ENCODE results near the gene FRMPD3. TPM values are rescaled to one million over a fixed set of nuclear protein-coding genes. Genes with fewer than 3 reads are reported as not detected.

FRMPD3 gene
- total RNA-seq, 1 donor from 2014 or later = 0.74 TPM

DNA sequence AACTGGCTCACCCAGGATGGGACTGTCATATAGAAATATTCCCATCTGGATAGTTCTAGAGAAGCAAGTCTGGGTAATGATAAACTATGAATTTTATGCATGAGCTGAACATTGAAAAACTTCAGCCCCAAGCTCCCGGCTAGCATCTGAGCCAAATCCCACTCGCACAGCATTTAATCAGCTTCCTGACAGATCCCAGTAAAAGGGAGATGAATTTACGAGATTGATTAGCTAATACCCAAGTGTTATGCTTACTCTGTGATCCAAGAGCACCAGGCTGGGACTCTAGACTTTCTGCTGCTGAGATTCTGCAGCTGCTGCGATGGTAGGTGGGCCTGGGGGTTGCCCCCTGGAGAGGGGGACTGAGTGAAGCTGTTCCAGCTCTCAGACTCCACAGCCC lies 28.0 kb downstream of the FRMPD3 start:
- no peak for DNase-seq (ENCODE audit: extremely low spot score in 2 of 2)

GRCh38 chrX:107480272-107480671 lies 30.8 kb downstream of the FRMPD3 start:
- no peaks in the 10 kb centered on the region for H3K27me3 ChIP-seq
- no peak for DNase-seq (ENCODE audit: extremely low spot score in 2 of 2)
- H3K4me1 ChIP-seq = no peaks in the 10 kb centered on the region
- no peak overlapping the region for H3K4me3 ChIP-seq
- H3K9me3 ChIP-seq = no peaks in the 10 kb centered on the region
- no peaks in the 10 kb centered on the region for H3K36me3 ChIP-seq
- TF ChIP-seq POLR2AphosphoS5 (IDR thresholded peaks at IDR 0.05; ENCODE audit: insufficient read depth in 1 of 2, low read depth in 1 of 2) = no peak
- TF ChIP-seq POLR2A (IDR thresholded peaks at IDR 0.05) = no peak
- TF ChIP-seq CTCF (IDR thresholded peaks at IDR 0.05) = no peak
- H3K27ac ChIP-seq = no peak overlapping the region
- intact Hi-C loops (cut with DNase I) = no loop called here

More for the DNA sequence above, 28.0 kb downstream of the FRMPD3 start:
- TF ChIP-seq CTCF (IDR thresholded peaks at IDR 0.05) (no peak), POLR2AphosphoS5 (IDR thresholded peaks at IDR 0.05; ENCODE audit: insufficient read depth in 1 of 2, low read depth in 1 of 2) (no peak), POLR2A (IDR thresholded peaks at IDR 0.05) (no peak)
- H3K4me1 ChIP-seq = no peaks in the 10 kb centered on the region
- no peaks in the 10 kb centered on the region for H3K9me3 ChIP-seq
- H3K4me3 ChIP-seq = no peak overlapping the region
- H3K27me3 ChIP-seq = no peaks in the 10 kb centered on the region
- H3K36me3 ChIP-seq = no peaks in the 10 kb centered on the region
- intact Hi-C loops (cut with DNase I) = no loop called here
- no peak overlapping the region for H3K27ac ChIP-seq

GRCh38 chrX:107482046-107482445 lies 32.6 kb downstream of the FRMPD3 start:
- TF ChIP-seq POLR2A (IDR thresholded peaks at IDR 0.05) (no peak), CTCF (IDR thresholded peaks at IDR 0.05) (no peak), POLR2AphosphoS5 (IDR thresholded peaks at IDR 0.05; ENCODE audit: insufficient read depth in 1 of 2, low read depth in 1 of 2) (no peak)
- Histone ChIP-seq H3K27ac (no peak overlapping the region), H3K9me3 (no peaks in the 10 kb centered on the region), H3K36me3 (no peaks in the 10 kb centered on the region), H3K4me3 (no peak overlapping the region), H3K27me3 (no peaks in the 10 kb centered on the region), H3K4me1 (no peaks in the 10 kb centered on the region)
- intact Hi-C loops (cut with DNase I) = no loop called here
- no peak for DNase-seq (ENCODE audit: extremely low spot score in 2 of 2)

DNA sequence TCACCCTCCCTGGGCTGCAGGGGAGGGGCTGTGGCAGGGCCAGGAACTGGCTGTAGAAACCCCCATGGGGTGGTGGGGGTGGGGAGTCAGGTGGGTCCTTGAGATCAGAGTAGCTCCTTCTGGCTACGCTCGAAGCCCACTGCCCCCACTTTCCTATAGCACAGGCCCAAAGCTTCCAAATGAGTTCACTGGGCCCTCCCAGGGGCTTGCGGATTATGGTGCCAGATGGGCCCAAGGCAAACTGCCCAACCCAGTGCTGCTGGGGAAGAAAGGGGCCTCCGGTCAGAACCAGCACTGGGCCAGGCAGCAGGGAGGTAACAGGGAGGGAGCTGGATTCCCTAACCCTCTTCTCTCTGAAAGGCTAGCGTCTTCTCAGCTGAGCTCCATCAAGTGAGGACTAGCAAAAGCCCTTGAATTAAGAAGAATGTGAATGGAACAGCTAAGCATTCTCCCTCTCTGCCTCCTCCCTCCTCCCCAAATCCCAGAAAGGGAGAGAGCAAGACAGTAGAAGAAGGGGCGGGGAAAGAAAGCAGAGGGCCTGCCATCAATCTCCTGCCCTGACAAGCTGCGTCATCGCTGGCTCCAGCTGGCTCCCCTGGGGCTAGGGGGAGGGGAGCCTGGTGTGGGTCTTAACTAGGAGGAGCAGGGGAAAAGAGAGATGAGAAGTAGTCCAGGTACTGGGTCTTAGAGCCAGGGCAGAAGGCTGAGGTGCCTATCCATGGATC lies 34.7 kb downstream of the FRMPD3 start:
- no peaks in the 10 kb centered on the region for H3K36me3 ChIP-seq
- no peaks in the 10 kb centered on the region for H3K4me1 ChIP-seq
- H3K9me3 ChIP-seq = no peaks in the 10 kb centered on the region
- H3K27me3 ChIP-seq = no peaks in the 10 kb centered on the region
- TF ChIP-seq POLR2AphosphoS5 (IDR thresholded peaks at IDR 0.05; ENCODE audit: insufficient read depth in 1 of 2, low read depth in 1 of 2) (no peak), POLR2A (IDR thresholded peaks at IDR 0.05) (no peak), CTCF (IDR thresholded peaks at IDR 0.05) (no peak)
- H3K4me3 ChIP-seq = no peak overlapping the region
- DNase-seq (ENCODE audit: extremely low spot score in 2 of 2) = no peak
- intact Hi-C loops (cut with DNase I) = no loop called here
- no peak overlapping the region for H3K27ac ChIP-seq

- TF ChIP-seq POLR2AphosphoS5 (IDR thresholded peaks at IDR 0.05; ENCODE audit: insufficient read depth in 1 of 2, low read depth in 1 of 2) = no peak
- no peak for TF ChIP-seq POLR2A (IDR thresholded peaks at IDR 0.05)
- no peak for TF ChIP-seq CTCF (IDR thresholded peaks at IDR 0.05)
- no peak for DNase-seq (ENCODE audit: extremely low spot score in 2 of 2)
- no peaks in the 10 kb centered on the region for H3K9me3 ChIP-seq
- no peaks in the 10 kb centered on the region for H3K4me1 ChIP-seq
- no peak overlapping the region for H3K4me3 ChIP-seq
- no peak overlapping the region for H3K27ac ChIP-seq
- no peaks in the 10 kb centered on the region for H3K36me3 ChIP-seq
- H3K27me3 ChIP-seq = no peaks in the 10 kb centered on the region
- intact Hi-C loops (cut with DNase I) = no loop called here
Measured at GRCh38 chrX:107485013-107485412, 35.6 kb downstream of the FRMPD3 start.

Data from vagina (tissue), 2 donors.